Upper lobe of left lung (tissue), 6 donors: Measurements from ENCODE around the gene ATF6. TPM values are rescaled to one million over a fixed set of nuclear protein-coding genes. Genes with fewer than 3 reads are reported as not detected.
A peak's percentile ranks its signal among the peaks of the same experiment; 100 is the strongest.

Experiments
- ATAC-seq, 2 donors: fragments of 200-7000 bp; cut with Tn5 transposase; one replicate each; pipeline ENCODE4 v1.9.1; 2022; ENCODE audit warnings: mild to moderate bottlenecking in 2 of 2, moderate library complexity in 2 of 2; ENCODE audit not compliant: low FRiP score in 2 of 2
- DNase-seq, 2 donors: peaks; one replicate each; pipeline ENCODE4 v3.0.0-alpha.2; 2019 to 2020
- H3K27ac ChIP-seq, 4 donors: fragments of 200-600 bp; sonication (generic); one replicate each; pipeline ENCODE4 v1.5.1; 2016 to 2019
- H3K27me3 ChIP-seq, 4 donors: fragments of 200-600 bp; sonication (generic); one replicate each; pipeline ENCODE4 v1.5.1; 2017 to 2019
- H3K36me3 ChIP-seq, 4 donors: fragments of 200-600 bp; sonication (generic); one replicate each; pipeline ENCODE4 v1.5.1; 2016 to 2019
- H3K4me1 ChIP-seq, 4 donors: fragments of 200-600 bp; sonication (generic); one replicate each; pipeline ENCODE4 v1.5.1; 2018 to 2019
- H3K4me3 ChIP-seq, 4 donors: fragments of 200-600 bp; sonication (generic); one replicate each; pipeline ENCODE4 v1.5.1; 2017 to 2019; ENCODE audit warnings: mild to moderate bottlenecking in 2 of 4, moderate library complexity in 1 of 4
- H3K9me3 ChIP-seq, 4 donors: fragments of 200-600 bp; sonication (generic); one replicate each; pipeline ENCODE4 v1.5.1; 2018 to 2019
- CTCF ChIP-seq, 6 experiments: fragments of 450-650 bp in 4 of 6; fragments of 200-600 bp in 2 of 6; sonication (generic) in 2 of 6; IDR thresholded peaks; one replicate each; pipeline ENCODE4 v1.5.1; 2016 to 2019; ENCODE audit warnings: antibody characterized with exemption in 6 of 6
- EP300 ChIP-seq, 4 donors: sonication (generic); formaldehyde crosslinking; IDR thresholded peaks; one replicate each; pipeline ENCODE4 v1.5.1; 2017; ENCODE audit warnings: antibody characterized with exemption in 4 of 4, control low read depth in 2 of 4
- POLR2A ChIP-seq, 4 donors: fragments of 450-650 bp; IDR thresholded peaks; one replicate each; pipeline ENCODE4 v1.5.1; 2016 to 2017; ENCODE audit warnings: antibody characterized with exemption in 4 of 4, mild to moderate bottlenecking in 2 of 4
- POLR2AphosphoS5 ChIP-seq, 2 donors: sonication (generic); formaldehyde crosslinking; IDR thresholded peaks; one replicate each; pipeline ENCODE4 v1.5.1; 2017; ENCODE audit warnings: antibody characterized with exemption in 2 of 2
- WGBS, 2 donors: methylation state at CpG; one replicate each; pipeline ENCODE4 v1.1.5; 2017 to 2018; 5-methylcytosine and 5-hydroxymethylcytosine counted together
- total RNA-seq, 6 donors: library from RNA; depleted of rRNA in 4 of 6; stranded (reverse); fragments of >200 nt in 4 of 6; gene quantifications; one replicate each; pipeline versions ENCODE4 v1.1.0 to v1.2.1, GENCODE V29; 2016 to 2021
- donor health status: DM: no; HTN: no; CAD: no; lungs with moderate emphysema.
- donor health status: DM: no; HTN: yes; CAD: no; lungs with severe emphysema.

Gene ATF6
- total RNA-seq, 6 donors from 2014 or later, result 14.2 to 36.7 (median 27.0) TPM

GRCh38 chr1:161953256-161953920 is 187.3 kb downstream of the ATF6 start:
- Histone ChIP-seq H3K27me3 (no peaks in the 10 kb centered on the region), H3K27ac (no peak overlapping the region), H3K4me3 (no peak overlapping the region), H3K36me3 (peaks cover 0 to 4% (median 1%) of the 10 kb centered on the region in 4 donors), H3K9me3 (no peaks in the 10 kb centered on the region), H3K4me1 (peaks cover 0 to 27% (median 12%) of the 10 kb centered on the region in 4 donors)
- ATAC-seq (no peak), DNase-seq (no peak)
- 87 to 88% methylated on average over 5 of the region's 5 CpGs for WGBS, 2 donors
- TF ChIP-seq EP300 (IDR thresholded peaks at IDR 0.05), result no peak
- TF ChIP-seq POLR2AphosphoS5 (IDR thresholded peaks at IDR 0.05), result no peak
- no peak for TF ChIP-seq POLR2A (IDR thresholded peaks at IDR 0.05)
- TF ChIP-seq CTCF (IDR thresholded peaks at IDR 0.05), result no peak

- no peak overlapping the region for H3K27ac ChIP-seq
- WGBS, 2 donors, result 20 to 21% methylated on average over 2 of the region's 2 CpGs
- ATAC-seq, result peak in 1 of 2 donors; percentile 26
These were observed 187.9 kb downstream of the ATF6 start for GRCh38 chr1:161954050-161954449.

GRCh38 chr1:161954466-161954865 is 188.3 kb downstream of the ATF6 start:
- Histone ChIP-seq H3K27me3 (no peaks in the 10 kb centered on the region), H3K36me3 (peaks cover 3 to 13% (median 9%) of the 10 kb centered on the region in 4 donors), H3K9me3 (no peaks in the 10 kb centered on the region), H3K4me3 (no peak overlapping the region), H3K27ac (no peak overlapping the region), H3K4me1 (peaks cover 0 to 20% (median 12%) of the 10 kb centered on the region in 4 donors)
- ATAC-seq (no peak), DNase-seq (no peak)
- TF ChIP-seq EP300 (IDR thresholded peaks at IDR 0.05), result no peak
- no peak for TF ChIP-seq POLR2AphosphoS5 (IDR thresholded peaks at IDR 0.05)
- no peak for TF ChIP-seq CTCF (IDR thresholded peaks at IDR 0.05)
- no peak for TF ChIP-seq POLR2A (IDR thresholded peaks at IDR 0.05)

More at GRCh38 chr1:161954050-161954449, 187.9 kb downstream of the ATF6 start:
- no peak for DNase-seq
- H3K36me3 ChIP-seq, result peaks cover 3 to 11% (median 7%) of the 10 kb centered on the region in 4 donors
- H3K4me1 ChIP-seq, result peaks cover 0 to 22% (median 12%) of the 10 kb centered on the region in 4 donors
- H3K9me3 ChIP-seq, result no peaks in the 10 kb centered on the region
- no peak overlapping the region for H3K4me3 ChIP-seq
- no peaks in the 10 kb centered on the region for H3K27me3 ChIP-seq
- no peak for TF ChIP-seq CTCF (IDR thresholded peaks at IDR 0.05)
- TF ChIP-seq EP300 (IDR thresholded peaks at IDR 0.05), result no peak
- no peak for TF ChIP-seq POLR2A (IDR thresholded peaks at IDR 0.05)
- TF ChIP-seq POLR2AphosphoS5 (IDR thresholded peaks at IDR 0.05), result no peak

- TF ChIP-seq EP300 (IDR thresholded peaks at IDR 0.05) (no peak), POLR2AphosphoS5 (IDR thresholded peaks at IDR 0.05) (no peak), POLR2A (IDR thresholded peaks at IDR 0.05) (no peak), CTCF (IDR thresholded peaks at IDR 0.05) (no peak)
- Histone ChIP-seq H3K4me1 (peaks cover 0 to 17% (median 11%) of the 10 kb centered on the region in 4 donors), H3K4me3 (no peak overlapping the region), H3K9me3 (no peaks in the 10 kb centered on the region), H3K36me3 (peaks cover 3 to 23% (median 10%) of the 10 kb centered on the region in 4 donors), H3K27me3 (no peaks in the 10 kb centered on the region), H3K27ac (no peak overlapping the region)
- no peak for DNase-seq
- 89 to 94% methylated on average over 2 of the region's 2 CpGs for WGBS, 2 donors
- ATAC-seq, result no peak
These were observed 189.5 kb downstream of the ATF6 start for GRCh38 chr1:161955606-161956005.

- H3K4me3 ChIP-seq, result no peak overlapping the region
- no peaks in the 10 kb centered on the region for H3K27me3 ChIP-seq
- peaks cover 0 to 17% (median 11%) of the 10 kb centered on the region in 4 donors for H3K4me1 ChIP-seq
- ATAC-seq, result peak in 1 of 2 donors; percentile 53
- no peaks in the 10 kb centered on the region for H3K9me3 ChIP-seq
- DNase-seq, result no peak
- WGBS, 2 donors, result 94 to 99% methylated on average over 4 of the region's 4 CpGs
- H3K36me3 ChIP-seq, result peaks cover 3 to 27% (median 13%) of the 10 kb centered on the region in 4 donors
- no peak overlapping the region for H3K27ac ChIP-seq
- TF ChIP-seq POLR2AphosphoS5 (IDR thresholded peaks at IDR 0.05) (no peak), CTCF (IDR thresholded peaks at IDR 0.05) (no peak), POLR2A (IDR thresholded peaks at IDR 0.05) (no peak), EP300 (IDR thresholded peaks at IDR 0.05) (no peak)
These were observed 190.0 kb downstream of the ATF6 start for GRCh38 chr1:161956097-161956496.
